ENCODE results near the gene PTCHD4.

PTCHD4 gene

DNA sequence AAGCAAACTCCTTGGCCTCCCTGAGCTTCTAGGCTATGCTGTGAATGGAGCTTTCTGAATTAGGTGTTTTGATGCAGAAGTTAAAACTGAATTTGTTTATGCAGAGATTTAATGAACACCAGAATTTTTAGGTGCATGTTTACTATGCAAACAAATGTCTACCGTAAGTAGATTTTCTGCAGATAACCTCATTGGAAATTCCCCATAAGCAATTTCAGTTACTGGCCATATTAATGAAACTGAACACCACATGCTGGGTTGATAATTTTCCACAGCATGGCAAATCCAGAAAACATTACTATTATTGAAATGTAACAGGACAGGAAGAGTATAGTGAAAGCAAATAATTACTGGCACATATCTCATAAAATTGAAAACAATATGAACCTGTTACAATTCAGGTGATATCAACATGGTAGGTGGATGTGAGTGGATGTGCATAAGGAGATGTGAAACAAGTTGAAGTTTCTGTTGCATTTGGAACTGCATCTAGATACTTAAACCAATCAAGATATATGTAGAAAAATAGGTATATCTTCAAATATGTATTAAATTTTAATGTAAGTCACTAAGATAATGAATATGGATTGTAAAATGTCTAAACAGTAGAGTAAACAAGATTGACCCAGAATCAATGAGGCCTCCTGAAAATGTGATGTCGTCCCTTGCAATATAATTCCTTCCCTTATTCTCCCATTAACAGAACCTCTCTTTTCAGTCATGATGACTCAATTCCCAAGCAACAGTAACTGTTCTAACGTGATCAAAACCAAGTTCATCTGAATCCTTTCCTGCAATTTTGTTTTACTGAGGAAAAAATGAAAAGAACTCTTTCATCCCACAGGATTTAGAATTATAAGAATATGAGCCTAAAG lies 11.0 kb downstream of the PTCHD4 start:
- DNase-seq, result no peak

DNA sequence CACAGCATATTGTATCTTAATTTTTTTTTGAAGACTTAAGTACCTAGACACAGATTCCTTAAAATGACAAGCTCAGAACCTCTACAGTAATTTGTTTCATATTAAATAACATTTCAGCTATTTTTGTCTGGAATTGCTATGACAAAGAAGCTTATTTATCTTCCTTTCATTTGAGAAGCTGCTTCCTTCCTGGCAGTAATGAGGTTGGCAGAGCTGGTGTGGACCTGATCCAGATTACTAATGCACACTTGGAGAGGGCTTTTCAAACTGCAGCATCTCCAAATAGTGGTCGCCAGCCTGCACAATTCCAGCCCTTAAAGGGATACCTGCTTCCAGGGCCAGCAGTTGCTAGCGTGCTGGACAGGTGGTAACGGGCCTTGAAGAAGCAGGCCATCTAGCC lies 12.1 kb downstream of the PTCHD4 start:
- DNase-seq, result no peak

DNA sequence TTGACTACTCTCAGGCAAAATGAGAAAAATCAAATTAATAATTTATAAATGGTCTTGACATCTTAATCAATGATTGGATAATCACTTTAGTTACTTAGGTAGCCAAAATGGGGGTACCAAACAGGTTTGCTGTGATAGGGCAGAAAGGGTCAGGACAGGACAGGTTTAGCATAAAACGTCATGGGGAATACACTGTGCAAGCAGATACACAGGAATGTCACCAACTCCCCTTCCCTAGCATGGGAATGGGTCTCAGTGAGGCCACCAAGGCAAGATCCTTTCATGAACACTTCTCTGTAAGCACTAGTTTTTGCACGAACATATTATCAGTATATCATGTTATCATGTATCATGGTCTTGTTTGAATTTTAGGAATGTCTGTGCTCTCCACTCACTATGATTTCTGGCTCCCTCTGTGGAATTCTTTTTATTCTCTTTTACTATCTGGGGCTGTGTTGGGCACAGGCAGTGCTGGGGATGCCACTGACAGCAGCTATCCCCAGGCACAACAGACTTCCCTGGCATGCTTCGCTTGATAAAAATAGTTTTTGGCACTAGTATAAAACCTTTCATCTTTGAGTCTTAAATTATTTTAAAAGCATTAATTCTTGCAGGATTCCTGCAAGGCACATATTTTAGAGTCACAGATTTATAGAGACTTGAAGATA lies 18.3 kb downstream of the PTCHD4 start:
- no peak for DNase-seq

DNA sequence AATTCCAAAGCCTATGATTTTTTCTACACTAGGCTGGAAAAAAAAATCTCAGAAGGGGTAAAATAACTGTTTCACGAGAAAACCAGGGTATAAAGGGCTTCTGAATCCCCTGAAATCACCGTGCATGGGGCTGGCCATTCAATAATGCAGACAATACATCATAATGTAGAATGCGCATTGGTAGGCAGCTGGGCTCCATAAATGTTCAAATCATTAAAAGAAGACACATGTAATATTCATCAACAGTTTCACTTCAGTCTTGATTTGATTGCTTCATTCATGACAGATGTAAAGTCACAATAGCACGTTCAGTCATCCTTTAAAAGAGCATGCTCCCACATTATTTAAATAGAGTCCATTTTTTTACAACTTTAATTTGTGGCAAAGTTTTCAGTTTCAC lies 20.5 kb downstream of the PTCHD4 start:
- DNase-seq, result no peak

DNA sequence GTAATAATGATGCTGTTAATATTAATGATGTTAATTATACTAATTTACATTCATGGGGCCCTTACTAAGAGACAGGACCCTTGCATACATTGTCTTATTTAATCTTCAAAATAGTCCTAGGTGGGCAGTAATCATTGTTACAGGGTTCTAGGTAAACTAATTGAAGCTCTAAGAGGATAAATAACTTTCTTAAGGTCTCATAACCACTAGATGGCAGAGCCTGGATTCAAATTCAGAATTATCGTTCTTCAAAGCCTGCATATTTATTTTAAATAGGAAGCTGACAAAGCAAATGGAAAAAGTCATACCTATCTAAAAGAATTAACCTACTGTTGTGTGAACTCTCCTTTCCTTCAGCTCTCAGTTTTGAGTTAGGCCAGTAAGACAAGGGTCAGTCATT lies 23.5 kb downstream of the PTCHD4 start:
- DNase-seq, result no peak

DNA sequence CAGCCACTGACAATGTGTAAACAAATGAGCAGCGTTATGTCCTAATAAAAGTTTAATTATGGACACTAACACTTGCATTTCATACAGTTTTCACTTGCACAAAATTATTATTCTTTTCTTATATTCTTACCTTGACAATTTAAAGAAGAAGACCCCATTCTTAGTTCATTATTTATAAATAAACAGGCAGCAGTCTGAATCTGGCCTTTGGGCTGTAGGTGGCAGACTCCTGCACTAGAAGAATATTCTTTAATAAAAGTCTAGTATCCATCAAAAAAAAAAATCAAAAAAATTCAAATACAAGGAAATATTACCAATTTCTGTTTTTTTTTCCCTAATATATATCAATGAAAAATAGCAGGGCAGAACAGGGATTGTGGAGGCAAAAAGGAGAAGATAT lies 24.8 kb downstream of the PTCHD4 start:
- no peak for DNase-seq

DNA sequence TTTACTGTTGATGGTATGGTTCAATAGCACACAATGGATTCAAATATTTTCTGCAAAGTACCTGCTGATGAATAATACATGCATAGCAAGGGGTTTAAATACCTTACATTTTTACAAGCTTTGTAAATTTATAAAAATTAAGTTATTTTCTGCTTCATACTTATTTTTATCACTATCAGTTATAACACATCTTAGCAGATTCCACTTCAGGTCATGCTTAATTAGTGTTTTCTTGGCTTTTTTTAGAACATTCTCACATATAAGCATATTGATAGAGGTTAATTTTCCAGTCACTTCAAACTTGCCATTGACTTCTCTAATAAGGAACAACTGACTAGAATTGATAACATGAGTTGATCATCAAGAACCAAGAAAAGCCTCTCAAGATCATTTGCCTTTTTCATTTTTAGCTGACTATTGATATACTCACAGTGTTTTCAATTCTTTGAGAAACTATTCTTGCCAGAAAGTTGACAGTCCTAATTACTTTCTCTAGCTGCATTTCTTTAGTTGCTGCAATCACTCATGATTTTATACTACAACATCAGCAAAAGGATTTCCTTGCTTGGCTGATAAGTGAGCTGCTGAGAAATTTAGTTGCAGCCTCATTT lies 25.8 kb downstream of the PTCHD4 start:
- no peak for DNase-seq

DNA sequence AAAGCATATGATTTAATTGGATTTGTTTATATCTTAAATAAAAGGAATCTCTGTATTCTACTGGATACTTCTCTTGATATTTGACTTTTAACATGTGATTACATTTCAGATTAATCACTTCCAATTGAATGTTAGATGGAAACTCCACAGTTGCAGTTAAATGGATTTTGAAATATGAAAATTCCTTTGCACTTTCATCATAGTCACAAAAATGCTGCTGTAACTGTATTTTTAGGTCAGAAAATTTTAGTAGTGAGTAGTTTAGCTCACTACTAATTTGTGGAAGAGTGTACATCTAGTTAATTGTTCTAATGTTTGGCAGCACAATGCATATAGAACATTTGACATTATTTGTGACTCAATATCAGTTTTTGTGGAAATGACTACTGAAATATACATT lies 26.8 kb downstream of the PTCHD4 start:
- no peak for DNase-seq

DNA sequence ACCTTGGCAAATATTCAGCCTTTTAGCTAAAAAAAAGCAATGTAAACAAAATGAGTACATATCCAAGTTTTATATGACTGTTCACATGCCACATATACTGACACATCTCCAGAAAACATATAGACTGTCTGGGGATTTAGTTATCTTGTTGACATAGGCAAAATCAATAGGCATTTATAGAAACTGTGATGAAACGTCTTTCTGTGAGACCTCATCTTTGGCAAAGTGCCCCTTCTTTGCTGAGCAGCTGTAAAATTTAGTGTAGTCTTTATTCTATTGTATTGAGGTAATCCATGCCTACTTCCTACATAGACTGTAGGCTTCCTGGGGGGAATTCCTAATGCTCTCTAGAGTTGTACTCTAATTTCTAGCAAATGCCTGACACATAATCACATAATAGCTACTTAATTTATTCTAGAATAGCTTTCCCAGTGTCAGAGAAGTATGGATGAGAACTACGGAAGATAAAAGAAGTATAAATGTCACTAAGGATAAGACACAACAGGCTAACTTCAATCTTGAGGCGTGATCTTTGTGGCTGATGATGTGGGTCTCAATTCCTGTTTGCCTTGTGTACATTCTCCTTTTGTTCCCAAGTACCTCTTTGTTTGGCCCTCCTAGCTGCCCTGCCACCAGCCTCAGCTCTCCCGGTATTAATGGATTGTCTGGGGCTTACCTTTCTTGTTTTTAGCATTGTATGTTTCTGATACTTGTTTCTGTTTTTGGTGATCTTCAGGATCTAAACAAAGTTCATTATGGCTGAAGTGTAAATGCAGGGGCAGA lies 30.6 kb downstream of the PTCHD4 start:
- no peak for DNase-seq

DNA sequence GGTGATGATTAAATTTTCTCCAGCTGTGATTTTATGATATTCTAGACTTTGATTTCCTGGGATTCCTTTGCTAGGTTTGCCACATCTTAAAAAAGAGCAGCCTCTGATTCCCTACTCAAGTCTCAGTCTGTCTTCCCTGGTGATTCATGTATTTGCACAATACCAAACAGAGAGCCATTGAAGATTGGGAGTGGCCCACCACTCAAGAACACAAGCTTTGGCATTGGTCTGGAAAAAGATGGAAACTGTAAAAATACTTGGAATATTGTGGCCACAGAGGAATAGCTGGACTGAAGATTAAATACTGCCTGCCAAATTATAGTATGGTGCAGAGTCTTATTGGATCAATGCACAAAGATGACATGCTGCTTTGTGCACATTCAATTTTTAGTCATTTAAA lies 32.9 kb downstream of the PTCHD4 start:
- no peak for DNase-seq

DNA sequence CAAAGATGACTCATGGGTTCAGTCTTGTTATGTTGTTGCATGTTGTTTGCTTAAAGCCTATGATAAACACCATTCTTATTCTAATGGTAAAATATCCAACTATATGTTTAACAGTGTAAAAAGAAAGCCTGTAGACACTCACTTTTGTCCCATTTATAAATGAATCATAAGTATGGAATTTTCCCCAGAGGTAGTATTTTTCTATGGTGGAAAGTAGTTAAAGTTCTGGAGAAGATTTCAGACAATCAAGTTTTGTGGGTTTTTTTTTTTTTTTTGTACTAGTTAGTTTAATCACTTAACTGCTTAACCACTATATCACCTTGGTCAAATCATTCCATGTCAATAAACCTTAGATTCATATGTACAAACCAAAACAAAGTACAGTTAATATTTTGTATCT lies 35.8 kb downstream of the PTCHD4 start:
- no peak for DNase-seq

DNA sequence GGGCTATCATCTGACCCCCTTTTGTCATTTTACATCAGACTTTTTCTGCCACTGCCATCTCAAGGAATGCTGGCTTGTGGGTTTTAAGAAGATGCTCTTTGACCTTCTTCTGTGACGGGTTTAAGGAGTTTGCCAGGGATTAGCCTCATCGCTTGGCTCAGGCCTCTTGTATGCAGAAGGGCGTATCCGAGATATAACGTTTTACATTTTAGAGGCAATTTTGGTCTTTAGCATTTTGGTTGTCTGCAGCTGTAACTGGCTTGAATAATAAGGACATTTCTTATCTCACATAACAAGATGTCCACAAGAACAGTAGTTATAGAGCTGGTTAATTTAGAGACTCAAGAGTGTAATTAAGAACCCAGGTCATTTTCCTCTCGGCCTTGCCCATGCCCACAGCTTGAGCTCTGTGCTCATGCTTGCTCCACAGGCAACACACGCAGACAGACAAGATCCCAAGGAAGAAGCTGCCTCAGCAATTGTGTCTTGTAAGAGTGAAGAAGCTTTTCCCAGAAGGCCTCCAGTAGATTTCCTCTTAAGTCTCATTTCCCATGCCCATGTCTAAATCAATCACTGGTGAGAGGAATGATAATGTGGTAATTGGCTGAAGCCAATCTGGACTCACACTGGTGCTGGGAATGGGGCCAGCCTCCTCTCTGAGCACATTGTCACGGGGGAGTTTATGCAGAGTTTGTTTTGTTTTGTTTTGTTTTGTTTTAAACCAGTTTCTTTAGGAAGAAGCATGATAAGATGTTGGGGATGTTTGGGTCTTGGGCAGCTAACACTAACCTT lies 36.8 kb downstream of the PTCHD4 start:
- DNase-seq, result no peak

DNA sequence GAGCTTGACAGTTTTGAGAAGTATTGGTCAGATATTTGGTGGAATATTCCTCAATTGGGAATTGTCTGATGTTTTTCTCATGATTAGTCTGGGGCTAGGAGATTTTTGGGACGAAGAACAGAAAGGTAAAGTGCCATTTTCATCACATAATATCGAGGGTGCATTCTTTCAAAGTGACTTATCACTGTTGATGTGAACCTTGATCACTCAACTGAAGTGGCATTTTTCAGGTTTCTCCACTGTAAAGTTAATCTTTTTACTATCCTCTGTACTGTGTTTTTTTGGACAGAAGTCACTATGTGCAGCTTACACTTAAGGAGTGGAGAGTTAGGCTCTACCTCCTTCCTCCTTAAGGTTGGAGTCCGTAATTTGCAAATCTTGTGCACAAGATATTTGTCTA lies 39.2 kb downstream of the PTCHD4 start:
- no peak for DNase-seq

DNA sequence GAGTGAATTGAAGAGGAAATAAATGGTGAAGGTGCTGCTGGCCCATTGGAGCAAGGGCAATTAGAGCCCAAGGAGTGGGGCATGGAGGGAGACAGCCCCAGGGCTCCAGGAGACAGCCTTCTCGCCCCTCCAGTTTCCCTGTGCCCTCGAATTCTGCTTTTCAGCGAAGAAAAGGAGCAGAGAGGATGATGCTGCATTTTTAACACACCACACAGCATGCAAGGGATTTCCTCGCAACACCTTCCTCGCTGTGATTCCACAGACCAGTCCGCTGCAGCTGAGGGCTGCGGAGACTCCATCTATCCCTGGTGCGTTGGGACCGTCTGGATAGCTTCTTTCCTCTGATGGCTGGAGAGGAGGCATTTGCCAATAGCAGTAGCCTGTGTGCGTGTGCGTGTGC lies 41.7 kb downstream of the PTCHD4 start:
- no peak for DNase-seq

DNA sequence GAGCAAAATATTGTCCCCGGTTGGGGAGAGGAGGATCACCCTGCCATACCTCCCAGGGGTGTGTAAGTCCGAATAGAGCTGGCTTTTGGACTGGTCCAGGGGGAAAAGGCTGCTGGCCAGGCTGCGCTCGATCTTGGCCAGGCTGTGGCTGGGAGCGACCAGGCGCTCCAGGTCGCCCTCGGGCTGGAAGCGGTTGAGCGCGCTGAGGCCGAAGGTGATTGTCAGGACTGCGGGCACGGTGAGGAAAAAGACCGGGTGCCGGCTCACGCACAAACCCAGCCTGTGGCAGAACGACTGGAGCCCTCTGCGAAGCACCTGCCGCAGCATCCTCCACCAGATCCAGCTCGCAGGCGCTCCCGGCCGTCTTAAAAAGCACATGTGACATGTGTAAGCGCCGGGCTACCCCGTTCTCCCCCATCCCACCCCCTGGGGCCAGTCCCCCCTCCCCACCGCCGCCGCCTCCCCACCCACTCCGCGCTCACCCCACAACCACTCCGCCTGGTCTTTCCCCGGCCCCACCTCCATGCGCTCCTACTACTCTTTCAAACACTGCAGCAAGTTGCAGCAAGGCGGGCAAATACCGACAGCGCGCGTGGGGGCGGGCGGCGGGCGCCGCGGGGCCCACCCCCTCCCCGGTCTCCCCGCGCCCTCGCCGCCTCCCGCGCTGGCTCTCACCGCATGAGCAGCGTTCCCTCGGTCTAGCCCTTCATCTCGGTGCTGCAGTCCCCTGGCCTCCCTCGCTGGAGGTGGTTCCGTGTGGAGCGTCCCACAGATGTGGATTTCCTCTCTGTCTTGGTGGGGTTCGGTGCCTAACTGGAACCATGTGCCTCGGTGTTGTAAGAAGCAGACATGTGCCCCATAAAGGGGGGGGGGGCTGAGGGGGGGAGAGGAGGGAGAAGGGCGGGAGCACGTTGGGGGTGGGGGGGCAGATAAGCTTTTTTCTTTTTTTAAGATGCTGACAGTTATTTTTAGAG lies 42.4 kb downstream of the PTCHD4 start:
- no peak for DNase-seq

DNA sequence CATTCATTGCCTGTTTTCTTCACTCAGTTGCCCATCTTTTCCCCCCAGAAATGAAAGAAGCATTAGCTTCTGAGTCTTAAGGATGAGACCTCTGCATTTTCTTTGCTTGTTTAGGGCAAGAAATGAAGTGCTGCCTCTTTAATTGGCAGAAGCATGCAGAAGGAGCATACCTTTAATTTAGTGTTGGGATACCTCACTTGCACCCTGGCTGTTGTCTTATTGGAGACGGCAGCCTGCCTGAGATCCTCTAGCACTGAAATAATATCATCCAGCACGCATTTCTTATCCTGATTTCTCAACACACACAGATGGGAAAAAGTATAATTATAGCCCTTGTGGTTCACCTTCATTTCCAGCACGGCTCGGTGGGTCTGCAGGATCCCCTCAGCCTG lies 43.1 kb downstream of the PTCHD4 start:
- no peak for DNase-seq

DNA sequence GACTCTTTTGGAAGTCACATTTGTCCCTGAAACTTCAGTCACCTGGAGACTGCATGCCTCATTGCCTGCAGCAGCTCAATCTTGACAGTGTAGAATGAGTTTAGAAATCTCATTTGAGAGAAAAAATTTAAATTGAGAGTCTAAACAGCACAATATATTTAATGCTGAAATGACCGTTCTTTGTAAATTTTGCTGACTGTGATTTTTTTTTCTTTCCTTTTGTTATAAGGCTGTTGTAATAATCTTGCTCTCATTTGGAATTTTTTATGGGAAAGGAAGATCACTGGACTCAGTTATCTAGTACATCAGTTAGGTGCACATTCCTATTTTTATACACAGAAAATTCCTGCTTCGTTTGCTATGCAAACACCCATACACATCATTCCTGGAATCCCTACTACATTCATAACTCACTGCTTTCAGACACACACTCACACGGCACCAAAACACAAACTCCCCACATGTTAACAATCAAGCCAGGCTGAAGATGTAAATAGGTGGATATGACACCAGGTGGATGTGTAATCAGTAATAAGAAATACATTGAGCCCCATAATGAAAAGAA lies 43.8 kb downstream of the PTCHD4 start:
- no peak for DNase-seq

DNA sequence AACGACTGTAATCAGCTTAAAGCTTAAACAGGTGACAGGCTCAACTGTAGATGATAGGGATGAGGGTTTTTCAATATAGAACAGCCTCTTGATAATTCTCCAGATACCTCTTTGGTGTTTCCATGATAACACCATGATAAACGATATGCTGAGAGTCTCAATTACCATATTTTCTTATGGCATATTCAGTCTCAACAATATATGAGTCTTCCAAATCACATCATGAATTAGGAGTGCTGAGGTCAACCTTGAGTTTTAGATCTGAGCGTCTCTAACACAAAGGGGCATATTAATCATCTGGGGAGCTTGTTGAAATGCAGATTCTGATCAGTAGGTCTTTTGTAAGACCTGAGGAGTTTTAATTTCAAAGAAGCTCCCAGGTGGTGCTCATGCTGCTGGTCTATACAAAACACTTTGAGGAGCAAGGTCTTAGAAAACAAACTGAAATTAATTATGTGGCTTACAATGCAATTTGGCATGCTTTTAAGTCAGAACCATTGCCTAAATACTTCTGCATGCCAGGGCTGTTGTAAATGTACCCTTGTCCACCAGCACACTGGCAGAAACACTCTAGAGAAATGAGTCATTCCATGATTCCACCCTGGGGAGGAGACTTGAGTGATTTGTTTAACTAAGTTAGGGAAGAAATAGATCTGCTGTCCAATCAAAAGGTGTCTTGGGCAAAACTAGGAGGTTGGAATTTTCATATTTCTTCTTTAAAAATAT lies 49.6 kb downstream of the PTCHD4 start:
- DNase-seq, result no peak

Measured in activated effector memory CD4-positive, alpha-beta T cell treated with anti-CD3 and anti-CD28 coated beads, Interleukin-2, amount 50 U/mL, for 16 hours (primary cell).